ENCODE measurements around the gene IGF2BP1. TPM values are rescaled to one million over a fixed set of nuclear protein-coding genes. Genes with fewer than 3 reads are reported as not detected.
"Not testable (repeated sequence)": the region's sequence is repeated elsewhere in the genome, so short reads cannot be mapped to it uniquely, and the experiment has no call there.

Gene IGF2BP1
- total RNA-seq, 2 donors from 2014 or later: 0.03 TPM; not detected in 1

DNA sequence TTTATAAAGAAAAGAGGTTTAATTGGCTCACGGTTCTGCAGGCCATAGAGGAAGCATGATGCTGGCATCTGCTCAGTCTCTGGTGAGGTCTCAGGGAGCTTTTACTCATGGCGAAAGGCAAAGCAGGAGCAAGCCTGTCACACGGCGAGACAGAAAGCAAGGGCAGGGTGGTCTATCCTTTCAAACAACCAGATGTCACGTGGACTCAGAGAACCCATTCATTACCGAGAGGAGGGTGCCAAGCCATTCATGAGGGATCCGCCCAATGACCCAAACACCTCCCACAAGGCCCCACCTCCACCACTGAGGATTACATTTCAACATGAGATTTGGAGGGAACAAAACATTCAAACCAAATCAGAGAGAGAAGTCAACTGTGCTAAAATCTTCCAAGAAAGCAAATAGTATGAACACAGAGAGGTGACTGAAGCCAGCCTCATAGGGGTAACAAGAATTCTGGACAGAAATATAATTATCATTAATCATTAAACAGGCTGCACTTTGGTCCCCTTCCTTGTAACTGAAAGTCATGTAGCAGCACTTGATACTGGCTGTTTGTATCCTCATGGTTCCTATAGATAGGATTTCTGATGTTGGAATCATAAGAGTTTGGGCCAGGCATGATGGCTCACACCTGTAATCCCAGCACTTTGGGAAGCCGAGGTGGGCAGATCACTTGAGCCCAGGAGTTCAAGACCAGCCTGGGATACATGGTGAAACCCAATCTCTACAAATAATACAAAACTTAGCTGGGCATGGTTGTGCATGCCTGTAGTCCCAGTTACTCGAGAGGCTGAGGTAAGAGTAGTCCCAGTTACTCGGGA lies 82.9 kb downstream of the IGF2BP1 start:
- DNase-seq (no peak), ATAC-seq (no peak)
- intact Hi-C loops (cut with DNase I): no loop called here

DNA sequence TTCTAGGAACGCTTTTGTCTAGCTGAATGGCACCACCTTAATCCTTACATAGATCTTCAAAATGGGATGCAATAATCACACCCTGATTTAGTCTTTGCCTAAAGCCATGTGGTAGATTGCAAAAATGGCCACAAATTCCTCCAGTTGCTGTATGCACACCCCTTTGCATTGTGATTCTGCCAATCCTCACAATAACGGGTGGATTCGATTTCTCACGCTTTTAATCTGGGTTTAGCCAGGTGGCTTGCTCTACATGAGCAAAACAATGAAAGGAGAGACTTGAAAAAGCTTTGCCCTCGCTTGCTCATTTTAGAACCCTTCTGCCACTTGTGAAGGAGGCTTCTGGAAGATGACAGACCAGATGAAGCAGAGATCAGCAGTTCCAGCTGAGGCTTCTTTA lies 85.0 kb downstream of the IGF2BP1 start:
- intact Hi-C loops (cut with DNase I): no loop called here
- no peak for ATAC-seq
- no peak for DNase-seq

DNA sequence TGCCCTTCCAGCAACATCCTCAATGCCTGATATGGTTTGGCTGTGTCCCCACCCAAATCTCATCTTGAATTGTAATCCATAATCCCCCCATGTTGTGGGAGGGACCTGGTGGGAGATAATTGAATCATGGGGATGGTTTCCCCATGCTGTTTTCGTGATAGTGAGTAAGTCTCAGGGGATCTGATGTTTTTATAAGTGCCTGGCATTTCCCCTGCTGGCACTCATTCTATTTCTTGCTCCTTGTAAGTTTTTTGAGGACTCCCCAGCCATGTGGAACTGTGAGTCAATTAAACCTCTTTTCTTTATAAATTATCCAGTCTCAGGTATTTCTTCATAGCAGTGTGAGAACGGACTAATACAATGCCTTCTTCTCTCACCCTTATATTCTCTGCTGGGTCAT lies 87.9 kb downstream of the IGF2BP1 start:
- intact Hi-C loops (cut with DNase I); DNase-seq; ATAC-seq: not testable (repeated sequence)

DNA sequence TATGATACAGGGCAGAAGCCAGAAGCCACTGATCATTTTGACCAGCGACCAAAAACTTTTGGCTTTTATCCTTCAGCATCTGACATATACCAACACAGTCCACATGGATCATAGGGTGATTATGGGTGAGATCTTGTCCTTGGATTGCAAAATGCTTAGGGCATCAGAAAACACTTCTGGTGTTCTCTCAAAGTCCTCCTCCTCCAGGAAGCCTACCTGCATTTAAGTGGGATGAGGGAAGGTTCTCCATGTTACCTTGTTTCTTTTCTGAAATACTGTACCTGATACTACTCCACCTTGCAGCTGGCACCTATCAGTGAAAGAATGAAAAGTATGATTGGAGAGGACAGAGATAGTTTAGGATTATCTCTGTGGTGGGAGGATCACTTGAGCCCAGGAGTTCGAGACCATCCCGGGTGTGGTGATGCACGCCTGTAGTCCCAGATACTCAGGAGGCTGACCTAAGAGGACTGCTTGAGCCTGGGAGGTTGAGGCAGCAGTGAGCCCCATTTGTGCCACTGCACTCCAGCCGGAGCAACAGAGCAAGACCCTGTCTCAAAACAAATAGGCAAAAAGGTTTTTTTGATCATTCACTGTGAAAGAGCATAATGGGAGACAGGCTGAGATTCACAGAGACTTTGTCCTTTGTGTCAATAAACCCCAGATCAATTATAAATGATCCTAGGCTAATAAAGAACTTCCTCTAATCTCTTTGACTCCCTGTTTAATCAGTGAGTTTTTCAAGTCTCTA lies 88.6 kb downstream of the IGF2BP1 start:
- intact Hi-C loops (cut with DNase I): no loop called here
- DNase-seq: no peak

DNA sequence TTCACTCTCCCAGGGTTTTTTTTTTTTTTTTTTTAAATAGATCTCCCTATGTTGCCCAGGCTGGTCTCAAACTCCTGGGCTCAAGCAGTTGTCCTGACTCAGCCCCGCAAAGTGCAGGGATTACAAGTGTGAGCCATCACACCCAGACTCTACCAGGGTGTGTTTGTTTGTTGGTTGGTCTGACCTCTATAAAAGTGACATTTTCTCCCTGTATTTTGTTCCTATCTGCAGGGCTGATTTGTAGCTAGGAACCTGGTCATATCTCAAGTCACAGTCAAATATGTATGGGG lies 89.1 kb downstream of the IGF2BP1 start:
- intact Hi-C loops (cut with DNase I): no loop called here
- no peak for ATAC-seq
- DNase-seq: no peak

More for the DNA sequence above, 88.6 kb downstream of the IGF2BP1 start:
- no peak for ATAC-seq

DNA sequence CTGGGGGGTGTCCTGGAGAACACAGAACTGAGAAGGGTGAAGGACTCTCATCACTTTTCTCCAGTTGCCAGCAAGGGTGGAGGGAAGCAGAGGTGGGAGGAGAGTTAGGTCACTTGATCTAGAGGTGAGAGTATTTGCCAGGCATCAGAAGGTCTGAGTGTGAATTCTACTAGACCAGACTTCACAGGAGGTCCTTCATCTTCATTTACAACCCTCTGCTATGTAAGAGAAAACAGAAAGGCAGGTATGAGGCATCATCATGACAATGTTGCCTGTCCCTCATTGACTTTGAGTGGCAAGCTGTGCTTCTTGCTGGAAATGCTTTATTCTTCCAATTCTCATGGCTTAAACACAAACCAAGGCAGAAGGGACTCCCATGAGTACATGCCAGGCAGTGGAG lies 89.5 kb downstream of the IGF2BP1 start:
- intact Hi-C loops (cut with DNase I): no loop called here
- ATAC-seq: no peak
- DNase-seq: no peak

DNA sequence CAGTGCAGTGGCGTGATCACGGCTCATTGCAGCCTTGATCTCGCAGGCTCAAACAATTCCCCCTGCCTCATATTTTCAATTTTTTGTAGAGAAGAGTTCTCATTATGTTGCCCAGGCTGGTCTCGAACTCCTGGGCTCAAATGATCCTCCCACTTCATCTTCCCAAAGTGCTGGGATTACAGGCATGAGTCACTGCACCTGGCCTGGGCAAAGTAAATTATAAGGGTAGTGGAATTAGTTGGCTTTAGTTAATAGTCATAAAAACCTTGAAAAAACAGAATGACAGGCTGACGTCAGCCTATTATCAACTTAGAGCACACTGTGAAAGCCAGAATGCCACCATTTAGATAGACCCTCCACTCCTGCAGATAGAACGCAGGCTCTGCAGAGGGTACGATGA lies 91.9 kb downstream of the IGF2BP1 start:
- intact Hi-C loops (cut with DNase I): no loop called here
- ATAC-seq (no peak), DNase-seq (no peak)

DNA sequence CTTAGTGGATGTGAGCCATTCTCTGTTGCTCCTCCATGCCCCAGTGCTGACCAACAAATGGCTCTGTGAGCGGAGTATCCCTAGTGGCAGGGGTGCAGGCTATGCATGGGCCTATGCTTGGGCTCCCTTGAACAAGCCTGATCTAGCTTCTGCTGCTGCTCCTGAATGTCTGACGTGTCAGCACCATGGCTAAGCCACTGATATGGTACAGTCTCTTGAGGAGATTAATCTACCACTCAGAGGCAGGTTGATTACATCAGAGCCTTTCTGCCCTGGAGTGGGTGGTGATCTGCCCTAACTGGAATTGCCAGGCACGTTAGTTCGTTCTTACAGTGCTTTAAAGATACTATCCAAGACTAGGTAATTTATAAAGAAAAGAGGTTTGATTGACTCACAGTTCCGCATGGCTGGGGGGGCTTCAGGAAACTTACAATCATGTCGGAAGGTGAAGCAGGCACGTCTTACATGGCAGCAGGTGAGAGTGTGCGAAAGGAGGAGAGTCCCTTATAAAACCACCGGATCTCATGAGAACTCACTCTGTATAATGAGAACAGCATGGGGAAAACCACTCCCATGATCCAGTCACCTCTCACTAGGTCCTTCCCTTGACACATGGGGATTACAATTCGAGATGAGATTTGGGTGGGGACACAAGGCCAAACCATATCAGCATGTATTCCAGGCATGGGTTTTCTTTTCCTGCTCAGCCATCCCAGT lies 93.9 kb downstream of the IGF2BP1 start:
- intact Hi-C loops (cut with DNase I): no loop called here
- no peak for ATAC-seq
- DNase-seq: no peak

DNA sequence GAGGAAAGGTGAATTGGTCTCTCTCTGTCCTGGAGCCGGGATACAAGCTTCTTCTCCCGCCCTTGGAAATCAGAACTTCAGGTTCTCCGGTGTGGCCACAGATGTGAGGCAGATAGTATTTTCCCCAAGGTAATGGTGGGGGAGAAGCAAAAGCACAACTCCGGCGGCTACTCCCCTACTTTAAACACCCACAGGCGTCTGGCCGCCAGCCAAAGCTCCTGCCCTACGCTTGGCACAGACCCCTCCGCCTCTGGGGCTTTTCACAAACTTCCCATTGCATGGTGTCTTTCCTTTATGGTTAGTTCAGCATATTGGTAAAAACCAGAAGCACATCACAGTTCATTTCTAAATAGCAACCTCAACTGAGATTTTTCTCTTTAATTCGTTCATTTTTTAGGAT lies 95.9 kb downstream of the IGF2BP1 start:
- intact Hi-C loops (cut with DNase I): no loop called here
- ATAC-seq: no peak
- no peak for DNase-seq

DNA sequence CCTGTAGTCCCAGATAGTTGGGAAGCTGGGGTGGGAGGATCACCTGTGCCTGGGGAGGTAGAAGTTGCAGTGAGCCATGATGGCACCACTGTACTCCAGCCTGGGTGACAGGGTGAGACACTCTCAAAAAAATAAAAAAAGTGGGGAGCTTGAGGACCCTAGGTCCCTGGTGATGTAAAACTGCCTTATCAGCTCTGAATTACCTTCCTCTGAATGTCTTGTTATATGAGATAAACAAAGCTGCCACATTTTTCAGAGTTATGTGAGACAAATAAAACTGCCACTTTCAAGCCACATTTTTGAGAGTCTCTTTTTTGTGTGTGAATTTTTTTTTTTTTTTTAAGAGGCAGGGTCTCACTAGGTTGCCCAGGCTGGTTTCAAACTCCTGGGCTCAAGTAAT lies 103.4 kb downstream of the IGF2BP1 start:
- intact Hi-C loops (cut with DNase I): no loop called here
- DNase-seq (no peak), ATAC-seq (no peak)

DNA sequence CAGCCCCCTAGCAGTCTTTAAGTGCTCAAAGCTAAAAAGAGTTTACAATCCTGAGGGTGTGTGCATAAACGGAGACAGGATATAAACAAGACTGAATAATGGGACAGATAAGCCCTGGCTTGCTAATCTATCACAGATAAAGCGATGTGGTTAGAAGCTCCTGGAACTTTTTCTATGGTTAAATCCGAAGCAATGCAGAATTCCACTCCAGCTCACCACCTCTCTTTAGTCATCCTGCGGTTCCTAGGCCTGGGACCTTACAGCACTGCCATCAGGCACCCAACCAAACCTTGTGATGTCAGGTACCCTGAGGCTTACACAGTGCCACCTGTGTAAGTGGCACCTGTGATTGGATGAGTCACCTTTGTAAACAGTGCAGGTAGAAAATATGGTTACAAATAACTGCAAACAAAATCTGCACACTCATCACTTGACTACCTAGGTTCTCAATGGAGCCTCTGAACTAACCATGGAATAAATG lies 103.9 kb downstream of the IGF2BP1 start:
- no peak for ATAC-seq
- no peak for DNase-seq
- intact Hi-C loops (cut with DNase I): no loop called here

DNA sequence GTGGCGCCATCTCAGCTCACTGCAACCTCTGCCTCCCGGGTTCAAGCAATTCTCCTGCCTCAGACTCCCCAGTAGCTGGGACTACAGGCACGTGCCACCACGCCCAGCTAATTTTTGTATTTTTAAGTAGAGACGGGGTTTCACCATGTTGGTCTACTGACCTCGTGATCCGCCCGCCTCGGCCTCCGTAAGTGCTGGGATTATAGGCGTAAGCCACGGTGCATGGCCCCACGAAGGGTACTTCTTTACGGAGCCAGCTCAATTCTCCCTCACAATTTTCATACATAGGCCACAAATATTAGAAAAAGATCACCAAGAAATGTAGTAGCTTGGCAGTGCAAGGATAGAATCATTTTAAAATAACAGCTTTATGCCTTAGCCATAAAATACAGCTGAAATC lies 106.2 kb downstream of the IGF2BP1 start:
- intact Hi-C loops (cut with DNase I); ATAC-seq; DNase-seq: not testable (repeated sequence)

DNA sequence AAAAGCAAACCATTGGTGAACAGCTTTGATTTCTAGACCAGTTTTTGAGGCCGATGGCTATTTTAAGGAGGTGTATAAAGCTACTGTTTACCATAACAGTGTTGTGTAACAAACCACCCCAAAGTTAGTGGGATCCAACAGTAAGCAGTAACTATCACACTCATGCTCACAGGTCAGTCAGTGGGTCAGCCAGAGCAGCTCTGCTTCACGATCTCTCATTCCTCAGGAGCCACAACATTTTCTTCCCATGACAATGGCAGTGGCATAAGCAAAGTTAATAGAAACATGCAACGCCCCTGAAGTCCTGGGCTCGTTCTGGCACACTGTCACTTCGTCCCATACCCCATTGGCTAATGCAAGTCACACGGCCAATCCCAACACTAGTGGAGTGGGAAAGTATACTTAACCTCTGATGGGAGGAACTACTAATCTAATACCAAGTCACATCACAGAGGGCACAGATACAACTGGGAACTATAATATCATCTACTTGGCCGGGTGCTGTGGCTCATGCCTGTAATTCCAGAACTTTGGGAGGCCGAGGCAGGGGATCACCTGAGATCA lies 107.4 kb downstream of the IGF2BP1 start:
- DNase-seq (no peak), ATAC-seq (no peak)
- intact Hi-C loops (cut with DNase I): no loop called here

Other genes with a start within 250 kb of the IGF2BP1 start
- under 1 TPM in 1 of 2 donors, not detected in 1; 0.16 TPM for gene TTLL6, start 180.2 kb upstream of the IGF2BP1 start, total RNA-seq
- gene CALCOCO2, start 166.3 kb upstream of the IGF2BP1 start, total RNA-seq: 100 to 1,000 TPM; 180 to 241 TPM
- 100 to 1,000 TPM; 356 to 396 TPM for gene ATP5MC1, start 104.6 kb upstream of the IGF2BP1 start, total RNA-seq
- 10 to 100 TPM; 42.7 to 51.7 TPM for gene UBE2Z, start 89.0 kb upstream of the IGF2BP1 start, total RNA-seq
- gene SNF8, start 52.5 kb upstream of the IGF2BP1 start, total RNA-seq: 100 to 1,000 TPM in 1 of 2 donors, 10 to 100 TPM in 1; 94.7 to 109 TPM
- gene GIP, start 28.8 kb upstream of the IGF2BP1 start, total RNA-seq: not detected
- gene B4GALNT2, start 135.4 kb downstream of the IGF2BP1 start, total RNA-seq: under 1 TPM in 1 of 2 donors, not detected in 1; 0.03 TPM
- 1 to 10 TPM; 1.9 to 2.2 TPM for gene GNGT2, start 213.2 kb downstream of the IGF2BP1 start, total RNA-seq
- gene ABI3, start 213.3 kb downstream of the IGF2BP1 start, total RNA-seq: 10 to 100 TPM in 1 of 2 donors, 1 to 10 TPM in 1; 5.7 to 12.5 TPM
- gene PHOSPHO1, start 233.4 kb downstream of the IGF2BP1 start, total RNA-seq: under 1 TPM; 0.31 to 0.41 TPM